ENCODE data around the gene SLC22A17. TPM values are rescaled to one million over a fixed set of nuclear protein-coding genes. Genes with fewer than 3 reads are reported as not detected.
"Not testable (repeated sequence)": the region's sequence is repeated elsewhere in the genome, so short reads cannot be mapped to it uniquely, and the experiment has no call there.

Gene SLC22A17
- total RNA-seq, 4 donors from 2014 or later: 16.1 to 33.0 (median 17.9) TPM

GRCh38 chr14:23396781-23397407 lies 44.2 kb upstream of the SLC22A17 start:
- no peak for DNase-seq (ENCODE audit: low spot score in 2 of 2)
- intact Hi-C loops (cut with DNase I; ENCODE audit: low total_unique reads): no loop called here
- no peak overlapping the region for H3K4me3 ChIP-seq (ENCODE audit: low read depth, poor library complexity, severe bottlenecking)
- 92 to 96% methylated on average over 6 to 10 of the region's 10 CpGs for WGBS, 2 donors
- TF ChIP-seq CTCF (IDR thresholded peaks at IDR 0.05): no peak
- no peak for TF ChIP-seq POLR2A (IDR thresholded peaks at IDR 0.05)

GRCh38 chr14:23396126-23396525 lies 43.4 kb upstream of the SLC22A17 start:
- intact Hi-C loops (cut with DNase I; ENCODE audit: low total_unique reads): no loop called here
- H3K4me3 ChIP-seq (ENCODE audit: low read depth, poor library complexity, severe bottlenecking): no peak overlapping the region
- DNase-seq (ENCODE audit: low spot score in 2 of 2): no peak
- no peak for TF ChIP-seq CTCF (IDR thresholded peaks at IDR 0.05)
- TF ChIP-seq POLR2A (IDR thresholded peaks at IDR 0.05): no peak
- 92 to 93% methylated on average over 10 of the region's 10 CpGs for WGBS, 2 donors

- no peak for DNase-seq (ENCODE audit: low spot score in 2 of 2)
- 78 to 79% methylated on average over 7 of the region's 7 CpGs for WGBS, 2 donors
- intact Hi-C loops (cut with DNase I; ENCODE audit: low total_unique reads): no loop called here
- H3K4me3 ChIP-seq (ENCODE audit: low read depth, poor library complexity, severe bottlenecking): no peak overlapping the region
- TF ChIP-seq POLR2A (IDR thresholded peaks at IDR 0.05): no peak
- TF ChIP-seq CTCF (IDR thresholded peaks at IDR 0.05): no peak
These were observed 39.9 kb upstream of the SLC22A17 start for GRCh38 chr14:23392613-23393012.

- WGBS, 2 donors: 72 to 91% methylated on average over 3 to 4 of the region's 19 CpGs
- intact Hi-C loops (cut with DNase I; ENCODE audit: low total_unique reads): loop anchor here (10.0 kb wide), 1 partner anchor 125 kb away; no protein-coding TSS in a partner anchor
- H3K4me3 ChIP-seq (ENCODE audit: low read depth, poor library complexity, severe bottlenecking); DNase-seq (ENCODE audit: low spot score in 2 of 2): not testable (repeated sequence)
These were observed 37.2 kb upstream of the SLC22A17 start for GRCh38 chr14:23389871-23390270.

- WGBS, 2 donors: 74 to 79% methylated on average over 12 of the region's 12 CpGs
- intact Hi-C loops (cut with DNase I; ENCODE audit: low total_unique reads): loop anchor here (10.0 kb wide), 1 partner anchor 125 kb away; no protein-coding TSS in a partner anchor
- H3K4me3 ChIP-seq (ENCODE audit: low read depth, poor library complexity, severe bottlenecking): no peak overlapping the region
- TF ChIP-seq POLR2A (IDR thresholded peaks at IDR 0.05): no peak
- no peak for TF ChIP-seq CTCF (IDR thresholded peaks at IDR 0.05)
- DNase-seq (ENCODE audit: low spot score in 2 of 2): no peak
These were observed 36.7 kb upstream of the SLC22A17 start for GRCh38 chr14:23389396-23389795.

- TF ChIP-seq POLR2A (IDR thresholded peaks at IDR 0.05) (no peak), CTCF (IDR thresholded peaks at IDR 0.05) (no peak)
- 90 to 92% methylated on average over 7 to 8 of the region's 8 CpGs for WGBS, 2 donors
- no peak overlapping the region for H3K4me3 ChIP-seq (ENCODE audit: low read depth, poor library complexity, severe bottlenecking)
- DNase-seq (ENCODE audit: low spot score in 2 of 2): no peak
- intact Hi-C loops (cut with DNase I; ENCODE audit: low total_unique reads): loop anchor here (10.0 kb wide), 1 partner anchor 124 kb away; no protein-coding TSS in a partner anchor
These were observed 36.3 kb upstream of the SLC22A17 start for GRCh38 chr14:23388996-23389395.

Data from lower leg skin (tissue), 4 donors.